OCI-LY1 (cell line): ENCODE results near the gene TENM4.
A peak's percentile ranks its signal among the peaks of the same experiment; 100 is the strongest.

Source experiments
- EZH2 ChIP-seq: fragments of 200-600 bp; sonication (generic), shearing (Covaris generic); IDR thresholded peaks from 2 replicates; pipeline ENCODE4 v1.8.0; 2017; ENCODE audit warnings: borderline replicate concordance, mixed run types, mild to moderate bottlenecking, antibody characterized with exemption, low read length, moderate library complexity, mixed read lengths
- TF ChIP-seq, protein P1 (sequence below): fragments of 200-600 bp; sonication (generic), shearing (Covaris generic); IDR thresholded peaks from 2 replicates; pipeline ENCODE4 v1.5.1; 2017; ENCODE audit warnings: mild to moderate bottlenecking, antibody characterized with exemption, low read length, moderate library complexity, mixed read lengths

DNA sequence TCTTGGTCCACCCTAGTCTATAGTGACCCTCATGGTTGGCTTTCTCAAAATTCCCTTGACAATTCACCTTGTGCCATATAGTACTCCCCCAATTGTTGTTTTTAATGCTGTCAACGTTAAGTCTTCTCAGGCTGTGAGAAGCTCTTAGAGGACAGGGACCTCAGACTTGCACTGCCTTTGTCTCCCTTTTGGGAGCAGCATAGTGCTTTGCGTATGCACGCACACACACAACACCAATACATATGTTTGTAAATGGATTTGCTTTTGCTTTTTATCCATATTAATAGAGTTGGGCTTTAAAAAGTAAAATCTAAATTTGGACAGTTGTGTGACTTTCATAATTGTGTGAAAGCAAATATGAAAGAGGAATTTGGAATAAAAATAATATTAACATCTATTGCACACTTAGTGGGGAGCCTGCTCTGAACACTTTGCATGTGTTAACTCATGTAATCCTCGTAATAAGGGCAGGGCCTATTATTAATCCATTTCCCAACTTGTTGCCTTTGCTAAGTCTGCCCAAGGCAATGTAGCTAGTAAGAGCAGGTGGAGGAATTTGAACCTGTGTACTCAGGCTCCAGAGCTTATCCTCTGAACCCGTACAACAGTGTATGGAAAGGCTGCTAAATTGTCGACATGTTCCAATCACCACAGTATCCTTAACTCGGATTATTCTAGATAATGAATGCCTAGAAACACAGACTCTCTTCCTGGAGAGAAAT, 608.4 kb downstream of the TENM4 start:
- TF ChIP-seq, protein P1, sequence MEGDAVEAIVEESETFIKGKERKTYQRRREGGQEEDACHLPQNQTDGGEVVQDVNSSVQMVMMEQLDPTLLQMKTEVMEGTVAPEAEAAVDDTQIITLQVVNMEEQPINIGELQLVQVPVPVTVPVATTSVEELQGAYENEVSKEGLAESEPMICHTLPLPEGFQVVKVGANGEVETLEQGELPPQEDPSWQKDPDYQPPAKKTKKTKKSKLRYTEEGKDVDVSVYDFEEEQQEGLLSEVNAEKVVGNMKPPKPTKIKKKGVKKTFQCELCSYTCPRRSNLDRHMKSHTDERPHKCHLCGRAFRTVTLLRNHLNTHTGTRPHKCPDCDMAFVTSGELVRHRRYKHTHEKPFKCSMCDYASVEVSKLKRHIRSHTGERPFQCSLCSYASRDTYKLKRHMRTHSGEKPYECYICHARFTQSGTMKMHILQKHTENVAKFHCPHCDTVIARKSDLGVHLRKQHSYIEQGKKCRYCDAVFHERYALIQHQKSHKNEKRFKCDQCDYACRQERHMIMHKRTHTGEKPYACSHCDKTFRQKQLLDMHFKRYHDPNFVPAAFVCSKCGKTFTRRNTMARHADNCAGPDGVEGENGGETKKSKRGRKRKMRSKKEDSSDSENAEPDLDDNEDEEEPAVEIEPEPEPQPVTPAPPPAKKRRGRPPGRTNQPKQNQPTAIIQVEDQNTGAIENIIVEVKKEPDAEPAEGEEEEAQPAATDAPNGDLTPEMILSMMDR: peak; percentile 16; the same call in 1 of the 2 replicates
- no peak for TF ChIP-seq EZH2
